ENCODE measurements around the gene ORMDL3.

ORMDL3 gene

GRCh38 chr17:39926135-39926587 lies 1.2 kb downstream of the ORMDL3 start:
- TF ChIP-seq CTCF (IDR thresholded peaks at IDR 0.05): no peak

GRCh38 chr17:39925282-39926134 lies 1.9 kb downstream of the ORMDL3 start:
- no peak for TF ChIP-seq CTCF (IDR thresholded peaks at IDR 0.05)

DNA sequence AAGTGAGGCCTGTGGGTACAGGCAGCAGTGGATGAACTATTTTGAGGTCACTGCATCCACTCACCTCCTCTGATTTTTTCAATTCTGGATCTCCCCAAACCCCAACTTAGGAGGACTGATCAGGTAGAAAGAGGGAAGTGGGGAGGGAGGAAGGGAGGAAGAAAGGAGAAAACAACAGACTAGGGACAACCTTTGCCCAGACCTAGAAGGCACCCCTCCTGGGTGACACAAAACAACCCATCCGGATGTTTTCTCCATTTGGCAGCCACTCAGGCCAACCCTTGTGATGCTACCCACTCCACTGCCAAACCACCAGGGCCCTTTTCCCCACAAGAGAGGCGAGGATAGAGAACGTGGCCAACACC lies 2.7 kb downstream of the ORMDL3 start:
- no peak for TF ChIP-seq CTCF (IDR thresholded peaks at IDR 0.05)

GRCh38 chr17:39923836-39924690 lies 3.3 kb downstream of the ORMDL3 start:
- peak; percentile 8; the same call in 1 of the 2 replicates for TF ChIP-seq CTCF (IDR thresholded peaks at IDR 0.05)

GRCh38 chr17:39923230-39923629 lies 4.2 kb downstream of the ORMDL3 start:
- TF ChIP-seq CTCF (IDR thresholded peaks at IDR 0.05): no peak

DNA sequence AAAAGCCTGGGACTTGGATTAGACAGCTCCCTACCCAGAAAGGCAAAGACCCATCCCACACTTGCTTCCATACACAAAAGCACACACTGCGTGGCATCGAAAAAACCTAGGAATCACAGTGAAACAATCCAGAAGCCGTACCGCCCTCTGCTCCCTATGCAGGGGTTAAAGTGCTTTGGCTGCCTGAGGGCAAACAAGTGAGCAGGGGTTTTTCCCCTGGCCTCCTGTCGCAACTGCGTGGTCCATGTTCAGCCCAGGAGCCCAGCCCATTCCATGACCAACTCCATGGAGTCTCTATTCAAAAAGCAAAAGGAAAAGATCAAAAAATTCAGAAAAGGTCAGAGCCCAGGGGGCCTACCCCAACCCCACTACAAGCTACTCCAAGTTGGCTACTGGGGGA lies 5.4 kb downstream of the ORMDL3 start:
- no peak for TF ChIP-seq CTCF (IDR thresholded peaks at IDR 0.05)

- no peak for TF ChIP-seq CTCF (IDR thresholded peaks at IDR 0.05)
These were observed 6.1 kb downstream of the ORMDL3 start for GRCh38 chr17:39921323-39921722.

Data from LNCAP (cell line).